ENCODE data around the gene ST6GALNAC4.

DNA sequence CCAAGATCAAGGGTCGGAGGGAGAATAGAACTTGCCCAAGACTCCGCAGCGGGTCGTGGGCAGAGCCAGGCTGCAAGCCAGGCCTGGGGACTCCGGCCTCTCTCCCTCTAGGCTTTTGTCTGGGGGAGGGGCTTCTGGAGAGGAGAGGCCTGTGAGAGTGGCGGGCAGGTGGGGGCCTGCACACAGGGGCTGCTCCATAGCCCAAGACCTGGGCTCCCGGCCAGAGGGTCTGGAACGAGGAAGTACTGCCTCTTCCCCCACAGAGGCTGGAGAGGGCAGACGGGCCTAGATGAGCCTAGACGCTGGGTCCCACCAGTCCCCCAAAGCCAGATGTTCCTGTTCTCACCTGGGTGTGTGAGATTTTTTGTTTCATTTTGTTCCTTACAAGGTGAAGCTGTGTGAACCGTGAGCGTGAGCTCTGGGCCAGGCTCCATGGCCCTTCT, 12.3 kb downstream of the ST6GALNAC4 start:
- TF ChIP-seq, protein P1, sequence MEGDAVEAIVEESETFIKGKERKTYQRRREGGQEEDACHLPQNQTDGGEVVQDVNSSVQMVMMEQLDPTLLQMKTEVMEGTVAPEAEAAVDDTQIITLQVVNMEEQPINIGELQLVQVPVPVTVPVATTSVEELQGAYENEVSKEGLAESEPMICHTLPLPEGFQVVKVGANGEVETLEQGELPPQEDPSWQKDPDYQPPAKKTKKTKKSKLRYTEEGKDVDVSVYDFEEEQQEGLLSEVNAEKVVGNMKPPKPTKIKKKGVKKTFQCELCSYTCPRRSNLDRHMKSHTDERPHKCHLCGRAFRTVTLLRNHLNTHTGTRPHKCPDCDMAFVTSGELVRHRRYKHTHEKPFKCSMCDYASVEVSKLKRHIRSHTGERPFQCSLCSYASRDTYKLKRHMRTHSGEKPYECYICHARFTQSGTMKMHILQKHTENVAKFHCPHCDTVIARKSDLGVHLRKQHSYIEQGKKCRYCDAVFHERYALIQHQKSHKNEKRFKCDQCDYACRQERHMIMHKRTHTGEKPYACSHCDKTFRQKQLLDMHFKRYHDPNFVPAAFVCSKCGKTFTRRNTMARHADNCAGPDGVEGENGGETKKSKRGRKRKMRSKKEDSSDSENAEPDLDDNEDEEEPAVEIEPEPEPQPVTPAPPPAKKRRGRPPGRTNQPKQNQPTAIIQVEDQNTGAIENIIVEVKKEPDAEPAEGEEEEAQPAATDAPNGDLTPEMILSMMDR (IDR thresholded peaks at IDR 0.05; ENCODE audit: low read depth, low read length) = no peak
- TF ChIP-seq EZH2phosphoT487 (IDR thresholded peaks at IDR 0.05; ENCODE audit: low read depth) = no peak
